HepG2 (cell line): ENCODE results near the gene EFNA2. TPM values are rescaled to one million over a fixed set of nuclear protein-coding genes. Genes with fewer than 3 reads are reported as not detected.

Experiments
- GFI1 ChIP-seq: sonication (generic); formaldehyde crosslinking; IDR thresholded peaks from 2 replicates; pipeline ENCODE4 v1.5.0; 2020; ENCODE audit warnings: missing genetic modification reagents, mild to moderate bottlenecking, borderline replicate concordance
- IKZF4 ChIP-seq: sonication (generic); formaldehyde crosslinking; IDR thresholded peaks from 2 replicates; pipeline ENCODE4 v1.5.1; 2020; ENCODE audit warnings: borderline replicate concordance, mild to moderate bottlenecking, low read depth, missing genetic modification reagents; ENCODE audit errors: not compliant biosample characterization
- IRX3 ChIP-seq: sonication (generic); formaldehyde crosslinking; IDR thresholded peaks from 2 replicates; pipeline ENCODE4 v1.8.1; 2023; ENCODE audit warnings: mild to moderate bottlenecking, low read depth, missing genetic modification reagents, borderline replicate concordance
- KAT7 ChIP-seq: IDR thresholded peaks from 2 replicates; pipeline ENCODE4 v1.6.1; 2018; ENCODE audit warnings: borderline replicate concordance, missing compliant biosample characterization
- KAT8 ChIP-seq: IDR thresholded peaks from 2 replicates; pipeline ENCODE4 v1.6.1; 2016; ENCODE audit warnings: missing genetic modification reagents, missing compliant biosample characterization
- KMT2A ChIP-seq: sonication (generic); formaldehyde crosslinking; IDR thresholded peaks from 2 replicates; pipeline ENCODE4 v1.4.0; 2020; ENCODE audit warnings: missing genetic modification reagents
- PITX1 ChIP-seq: sonication (generic); formaldehyde crosslinking; IDR thresholded peaks from 2 replicates; pipeline ENCODE4 v1.5.1; 2020; ENCODE audit warnings: mild to moderate bottlenecking, missing genetic modification reagents
- POLR2AphosphoS5 ChIP-seq: IDR thresholded peaks from 2 replicates; pipeline ENCODE4 v1.6.1; 2012; ENCODE audit warnings: low read depth, low read length
- POLR2G ChIP-seq: fragments of 200-400 bp; formaldehyde crosslinking; IDR thresholded peaks from 2 replicates; pipeline ENCODE4 v1.6.1; 2018; ENCODE audit warnings: mild to moderate bottlenecking, low read depth, low read length, moderate library complexity
- RFXAP ChIP-seq: sonication (generic); formaldehyde crosslinking; IDR thresholded peaks from 2 replicates; pipeline ENCODE4 v1.4.0; 2020; ENCODE audit warnings: missing genetic modification reagents, borderline replicate concordance
- SCMH1 ChIP-seq: sonication (generic); formaldehyde crosslinking; IDR thresholded peaks from 2 replicates; pipeline ENCODE4 v1.9.0; 2021; ENCODE audit warnings: missing genetic modification reagents, mild to moderate bottlenecking, borderline replicate concordance
- TGIF2 ChIP-seq: IDR thresholded peaks from 2 replicates; pipeline ENCODE4 v1.6.1; 2016; ENCODE audit warnings: control low read depth, missing compliant biosample characterization
- TOE1 ChIP-seq: sonication (generic); formaldehyde crosslinking; IDR thresholded peaks from 2 replicates; pipeline ENCODE4 v1.4.0; 2020; ENCODE audit warnings: mild to moderate bottlenecking, missing genetic modification reagents
- ZNF12 ChIP-seq: sonication (generic); formaldehyde crosslinking; IDR thresholded peaks from 2 replicates; pipeline ENCODE4 v1.5.0; 2020; ENCODE audit warnings: missing genetic modification reagents
- ZNF496 ChIP-seq: sonication (generic); formaldehyde crosslinking; IDR thresholded peaks from 2 replicates; pipeline ENCODE4 v1.8.1; 2023; ENCODE audit warnings: mild to moderate bottlenecking, moderate library complexity, missing genetic modification reagents; ENCODE audit not compliant: insufficient replicate concordance
- polyA plus RNA-seq, 8 experiments: library from polyadenylated mRNA; depleted of rRNA in 3 of 8; stranded (reverse) in 7 of 8; unstranded in 1 of 8; fragments of >200 nt; fragmentation: Illumina TruSeq in 4 of 8; extraction: Trizol in 4 of 8; gene quantifications; 2 replicates each; pipeline versions ENCODE4 v1.2.1 to v1.2.3, GENCODE V29; 2011 to 2016; ENCODE audit warnings: low read depth in 4 of 8, missing spikeins in 1 of 8, mixed read lengths in 1 of 8; ENCODE audit not compliant: insufficient read depth in 1 of 8
- total RNA-seq, 5 experiments: library from RNA; depleted of rRNA; stranded (reverse); fragments of >200 nt; fragmentation: Illumina TruSeq; extraction: Trizol; gene quantifications; 2 replicates each; pipeline ENCODE4 v1.2.3, GENCODE V29; 2016; ENCODE audit warnings: low read depth in 1 of 5
- TF ChIP-seq, protein P1 (sequence below): IDR thresholded peaks from 2 replicates; pipeline ENCODE4 v1.4.0; 2020; ENCODE audit warnings: mild to moderate bottlenecking, missing genetic modification reagents
- TF ChIP-seq, protein P2 (sequence below): IDR thresholded peaks from 2 replicates; pipeline ENCODE4 v1.6.1; 2018; ENCODE audit warnings: missing genetic modification reagents
- TF ChIP-seq, protein P3 (sequence below): sonication (generic); formaldehyde crosslinking; IDR thresholded peaks from 2 replicates; pipeline ENCODE4 v1.4.0; 2020; ENCODE audit warnings: missing genetic modification reagents
- TF ChIP-seq, protein P4 (sequence below): sonication (generic); formaldehyde crosslinking; IDR thresholded peaks from 2 replicates; pipeline ENCODE4 v1.8.0; 2022; ENCODE audit warnings: missing genetic modification reagents, mild to moderate bottlenecking, borderline replicate concordance
- TF ChIP-seq, protein P5 (sequence below): sonication (generic); formaldehyde crosslinking; IDR thresholded peaks from 2 replicates; pipeline ENCODE4 v1.8.0; 2022; ENCODE audit warnings: low read depth, missing genetic modification reagents

EFNA2 gene
- total and polyA plus RNA-seq, 2 of the 13 experiments (the other 11 are each of a cell fraction or from before 2014, with no cell fraction given), result 6.0 to 9.9 TPM

DNA sequence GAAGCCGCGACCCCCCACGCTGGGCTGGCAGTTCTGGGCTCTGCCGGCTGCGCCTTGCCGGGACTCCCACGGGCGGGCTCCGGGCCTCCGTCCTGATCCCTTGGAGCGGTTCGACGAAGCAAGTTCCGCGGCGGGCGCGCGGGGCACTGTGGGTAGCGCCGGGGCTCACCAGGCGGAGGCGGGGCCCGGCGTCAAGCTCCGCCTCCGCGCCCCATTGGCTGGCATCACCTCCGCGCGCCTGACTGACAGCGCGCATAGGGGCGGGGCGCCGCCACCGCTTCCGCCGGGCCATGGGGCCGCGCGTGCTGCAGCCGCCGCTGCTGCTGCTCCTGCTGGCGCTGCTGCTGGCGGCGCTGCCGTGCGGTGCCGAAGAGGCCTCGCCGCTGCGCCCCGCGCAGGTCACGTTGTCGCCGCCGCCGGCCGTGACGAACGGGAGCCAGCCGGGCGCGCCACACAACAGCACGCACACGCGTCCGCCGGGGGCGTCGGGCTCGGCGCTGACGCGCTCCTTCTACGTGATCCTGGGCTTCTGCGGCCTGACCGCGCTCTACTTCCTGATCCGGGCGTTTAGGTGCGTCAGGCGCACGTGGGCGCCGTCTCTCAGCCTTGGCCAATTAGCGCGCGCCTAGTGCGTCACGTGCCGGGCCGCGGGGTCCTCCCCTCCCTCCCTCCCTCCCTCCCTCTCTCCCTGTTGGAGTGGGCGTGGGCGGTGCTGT lies 10.3 kb upstream of the EFNA2 start, which contains the start of gene FAM174C (continued):
- TF ChIP-seq, protein P1, sequence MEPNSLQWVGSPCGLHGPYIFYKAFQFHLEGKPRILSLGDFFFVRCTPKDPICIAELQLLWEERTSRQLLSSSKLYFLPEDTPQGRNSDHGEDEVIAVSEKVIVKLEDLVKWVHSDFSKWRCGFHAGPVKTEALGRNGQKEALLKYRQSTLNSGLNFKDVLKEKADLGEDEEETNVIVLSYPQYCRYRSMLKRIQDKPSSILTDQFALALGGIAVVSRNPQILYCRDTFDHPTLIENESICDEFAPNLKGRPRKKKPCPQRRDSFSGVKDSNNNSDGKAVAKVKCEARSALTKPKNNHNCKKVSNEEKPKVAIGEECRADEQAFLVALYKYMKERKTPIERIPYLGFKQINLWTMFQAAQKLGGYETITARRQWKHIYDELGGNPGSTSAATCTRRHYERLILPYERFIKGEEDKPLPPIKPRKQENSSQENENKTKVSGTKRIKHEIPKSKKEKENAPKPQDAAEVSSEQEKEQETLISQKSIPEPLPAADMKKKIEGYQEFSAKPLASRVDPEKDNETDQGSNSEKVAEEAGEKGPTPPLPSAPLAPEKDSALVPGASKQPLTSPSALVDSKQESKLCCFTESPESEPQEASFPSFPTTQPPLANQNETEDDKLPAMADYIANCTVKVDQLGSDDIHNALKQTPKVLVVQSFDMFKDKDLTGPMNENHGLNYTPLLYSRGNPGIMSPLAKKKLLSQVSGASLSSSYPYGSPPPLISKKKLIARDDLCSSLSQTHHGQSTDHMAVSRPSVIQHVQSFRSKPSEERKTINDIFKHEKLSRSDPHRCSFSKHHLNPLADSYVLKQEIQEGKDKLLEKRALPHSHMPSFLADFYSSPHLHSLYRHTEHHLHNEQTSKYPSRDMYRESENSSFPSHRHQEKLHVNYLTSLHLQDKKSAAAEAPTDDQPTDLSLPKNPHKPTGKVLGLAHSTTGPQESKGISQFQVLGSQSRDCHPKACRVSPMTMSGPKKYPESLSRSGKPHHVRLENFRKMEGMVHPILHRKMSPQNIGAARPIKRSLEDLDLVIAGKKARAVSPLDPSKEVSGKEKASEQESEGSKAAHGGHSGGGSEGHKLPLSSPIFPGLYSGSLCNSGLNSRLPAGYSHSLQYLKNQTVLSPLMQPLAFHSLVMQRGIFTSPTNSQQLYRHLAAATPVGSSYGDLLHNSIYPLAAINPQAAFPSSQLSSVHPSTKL (CRISPR knock-in tag), result no peak
- TF ChIP-seq, protein P2, sequence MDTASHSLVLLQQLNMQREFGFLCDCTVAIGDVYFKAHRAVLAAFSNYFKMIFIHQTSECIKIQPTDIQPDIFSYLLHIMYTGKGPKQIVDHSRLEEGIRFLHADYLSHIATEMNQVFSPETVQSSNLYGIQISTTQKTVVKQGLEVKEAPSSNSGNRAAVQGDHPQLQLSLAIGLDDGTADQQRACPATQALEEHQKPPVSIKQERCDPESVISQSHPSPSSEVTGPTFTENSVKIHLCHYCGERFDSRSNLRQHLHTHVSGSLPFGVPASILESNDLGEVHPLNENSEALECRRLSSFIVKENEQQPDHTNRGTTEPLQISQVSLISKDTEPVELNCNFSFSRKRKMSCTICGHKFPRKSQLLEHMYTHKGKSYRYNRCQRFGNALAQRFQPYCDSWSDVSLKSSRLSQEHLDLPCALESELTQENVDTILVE (CRISPR knock-in tag), result no peak; the same call in 1 of the 2 replicates
- TF ChIP-seq TGIF2 (CRISPR knock-in tag) (0 out of 2 replicates have a peak, but pooled peaks have one; percentile 17), ZNF12 (no peak), GFI1 (CRISPR knock-in tag) (no peak), RFXAP (CRISPR knock-in tag) (no peak), IRX3 (CRISPR knock-in tag) (peak; percentile 85), ZNF496 (CRISPR knock-in tag) (no peak), IKZF4 (CRISPR knock-in tag) (peak; percentile 96), KMT2A (CRISPR knock-in tag) (peak; percentile 56; the same call in 1 of the 2 replicates), POLR2AphosphoS5 (peak; percentile 45), POLR2G (peak; percentile 84), TOE1 (CRISPR knock-in tag) (no peak), SCMH1 (CRISPR knock-in tag) (no peak), KAT7 (CRISPR knock-in tag) (no peak), PITX1 (CRISPR knock-in tag) (no peak), KAT8 (CRISPR knock-in tag) (peak; percentile 80; the same call in 1 of the 2 replicates)
- TF ChIP-seq, protein P3, sequence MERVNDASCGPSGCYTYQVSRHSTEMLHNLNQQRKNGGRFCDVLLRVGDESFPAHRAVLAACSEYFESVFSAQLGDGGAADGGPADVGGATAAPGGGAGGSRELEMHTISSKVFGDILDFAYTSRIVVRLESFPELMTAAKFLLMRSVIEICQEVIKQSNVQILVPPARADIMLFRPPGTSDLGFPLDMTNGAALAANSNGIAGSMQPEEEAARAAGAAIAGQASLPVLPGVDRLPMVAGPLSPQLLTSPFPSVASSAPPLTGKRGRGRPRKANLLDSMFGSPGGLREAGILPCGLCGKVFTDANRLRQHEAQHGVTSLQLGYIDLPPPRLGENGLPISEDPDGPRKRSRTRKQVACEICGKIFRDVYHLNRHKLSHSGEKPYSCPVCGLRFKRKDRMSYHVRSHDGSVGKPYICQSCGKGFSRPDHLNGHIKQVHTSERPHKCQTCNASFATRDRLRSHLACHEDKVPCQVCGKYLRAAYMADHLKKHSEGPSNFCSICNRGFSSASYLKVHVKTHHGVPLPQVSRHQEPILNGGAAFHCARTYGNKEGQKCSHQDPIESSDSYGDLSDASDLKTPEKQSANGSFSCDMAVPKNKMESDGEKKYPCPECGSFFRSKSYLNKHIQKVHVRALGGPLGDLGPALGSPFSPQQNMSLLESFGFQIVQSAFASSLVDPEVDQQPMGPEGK, result peak; percentile 8; the same call in 1 of the 2 replicates
- TF ChIP-seq, protein P4, sequence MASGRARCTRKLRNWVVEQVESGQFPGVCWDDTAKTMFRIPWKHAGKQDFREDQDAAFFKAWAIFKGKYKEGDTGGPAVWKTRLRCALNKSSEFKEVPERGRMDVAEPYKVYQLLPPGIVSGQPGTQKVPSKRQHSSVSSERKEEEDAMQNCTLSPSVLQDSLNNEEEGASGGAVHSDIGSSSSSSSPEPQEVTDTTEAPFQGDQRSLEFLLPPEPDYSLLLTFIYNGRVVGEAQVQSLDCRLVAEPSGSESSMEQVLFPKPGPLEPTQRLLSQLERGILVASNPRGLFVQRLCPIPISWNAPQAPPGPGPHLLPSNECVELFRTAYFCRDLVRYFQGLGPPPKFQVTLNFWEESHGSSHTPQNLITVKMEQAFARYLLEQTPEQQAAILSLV (CRISPR knock-in tag), result no peak
- TF ChIP-seq, protein P5, sequence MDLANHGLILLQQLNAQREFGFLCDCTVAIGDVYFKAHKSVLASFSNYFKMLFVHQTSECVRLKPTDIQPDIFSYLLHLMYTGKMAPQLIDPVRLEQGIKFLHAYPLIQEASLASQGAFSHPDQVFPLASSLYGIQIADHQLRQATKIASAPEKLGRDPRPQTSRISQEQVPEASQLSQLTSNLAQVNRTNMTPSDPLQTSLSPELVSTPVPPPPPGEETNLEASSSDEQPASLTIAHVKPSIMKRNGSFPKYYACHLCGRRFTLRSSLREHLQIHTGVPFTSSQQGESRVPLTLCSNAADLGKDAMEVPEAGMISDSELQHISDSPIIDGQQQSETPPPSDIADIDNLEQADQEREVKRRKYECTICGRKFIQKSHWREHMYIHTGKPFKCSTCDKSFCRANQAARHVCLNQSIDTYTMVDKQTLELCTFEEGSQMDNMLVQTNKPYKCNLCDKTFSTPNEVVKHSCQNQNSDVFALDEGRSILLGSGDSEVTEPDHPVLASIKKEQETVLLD (CRISPR knock-in tag), result peak; percentile 96
